Activated naive CD4-positive, alpha-beta T cell treated with Interleukin-2 at 50 U/mL for 16 hours (primary cell): ENCODE data around the gene SLC43A1.
"Not testable (repeated sequence)": the region's sequence is repeated elsewhere in the genome, so short reads cannot be mapped to it uniquely, and the experiment has no call there.

Experiments used
- DNase-seq: peaks from one replicate; pipeline ENCODE4 v3.0.0-alpha.2; 2020

The SLC43A1 gene

DNA sequence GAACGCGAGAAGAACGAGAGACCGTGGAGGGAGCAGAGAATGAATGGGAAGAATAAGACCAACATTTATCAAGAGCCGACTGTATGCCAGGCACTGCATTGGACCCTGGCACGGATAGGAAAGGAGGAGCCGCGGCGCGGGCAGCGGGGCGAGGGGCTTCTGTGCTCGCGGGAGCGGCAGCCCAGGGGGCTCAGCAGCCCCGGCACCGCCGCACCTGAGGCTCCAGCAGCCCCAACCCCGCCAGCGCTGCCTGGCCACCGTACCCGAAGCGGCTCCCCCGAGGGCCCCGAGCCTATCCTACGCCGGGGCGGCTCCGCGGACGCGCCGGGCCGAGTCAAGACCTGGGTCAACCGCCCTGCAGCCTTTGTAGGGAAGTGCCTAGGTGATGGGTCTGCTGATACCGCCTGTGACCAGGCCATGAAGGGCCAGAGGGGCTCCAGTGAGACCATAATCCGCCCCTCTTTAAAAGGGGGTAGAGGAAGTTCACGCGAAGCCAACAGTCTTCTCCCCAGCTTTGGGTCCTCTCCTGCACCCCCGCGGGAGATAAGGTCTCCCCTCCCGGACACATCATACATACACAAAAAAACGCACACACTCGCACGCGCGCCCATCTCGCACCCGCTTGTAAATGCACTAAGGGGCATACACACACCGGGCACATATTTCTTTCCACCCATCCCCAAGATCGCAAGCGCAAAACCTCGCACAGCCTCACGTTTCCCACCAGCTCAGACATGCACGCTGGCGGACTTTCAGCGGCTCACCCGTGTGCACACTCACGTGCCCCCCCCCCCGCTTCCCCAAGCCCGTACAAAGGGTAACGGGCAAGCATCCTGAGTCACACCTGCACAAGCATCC lies 56.1 kb downstream of the SLC43A1 start:
- DNase-seq, result peak; percentile 26

DNA sequence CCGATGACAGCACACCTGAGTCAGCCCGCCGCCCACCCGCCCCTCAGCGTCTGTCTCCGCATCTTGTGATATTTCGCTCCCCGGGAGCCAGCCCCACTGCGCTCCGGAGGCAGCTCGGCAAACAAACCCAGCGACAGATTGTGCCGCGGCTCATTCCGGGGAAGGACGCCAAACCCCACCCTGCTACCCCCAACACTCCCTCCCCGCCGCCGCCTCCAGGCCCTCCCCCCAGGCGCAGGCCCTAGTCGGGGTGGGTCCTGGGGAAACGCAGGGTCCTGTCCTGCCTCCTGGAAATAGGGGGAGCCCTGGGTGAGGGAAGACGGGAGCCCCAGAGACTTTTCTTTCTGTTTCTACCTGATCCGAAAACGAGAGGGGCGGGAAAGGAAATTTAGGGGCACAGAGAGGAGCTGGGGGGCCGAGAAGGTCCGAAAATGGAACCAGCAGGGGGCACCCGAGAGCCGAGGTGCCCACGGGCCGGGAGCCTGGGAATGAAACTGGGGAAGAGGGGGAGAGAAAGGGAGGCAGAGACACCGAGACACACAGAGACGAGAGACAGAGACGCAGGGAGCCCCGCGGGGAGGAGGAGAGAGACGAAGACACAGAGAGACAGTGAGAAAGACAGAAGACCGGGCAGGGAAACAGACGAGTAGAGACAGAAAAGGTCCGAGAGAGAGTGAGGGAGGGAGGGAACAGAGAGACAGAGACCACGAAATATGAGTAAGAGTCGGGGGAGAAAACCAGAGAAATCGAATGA lies 56.9 kb downstream of the SLC43A1 start:
- peak; percentile 67 for DNase-seq

DNA sequence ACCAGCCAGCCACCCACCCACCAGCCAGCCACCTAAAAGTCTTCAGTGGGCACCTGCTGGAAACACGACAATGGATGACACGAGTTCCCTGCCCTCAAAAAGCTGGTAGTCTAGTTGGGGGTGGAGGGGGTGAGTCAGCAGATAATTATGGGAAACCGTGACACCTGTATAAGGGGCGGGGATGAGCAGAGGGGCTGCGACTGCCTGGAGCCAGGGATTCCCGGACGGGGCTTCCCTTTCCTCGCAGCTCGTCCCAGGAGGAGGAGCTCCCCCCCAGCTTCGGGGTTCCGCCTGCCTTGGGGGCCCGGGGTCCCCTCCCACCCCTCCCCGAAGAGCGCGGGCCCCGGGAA lies 57.5 kb downstream of the SLC43A1 start:
- no peak for DNase-seq

DNA sequence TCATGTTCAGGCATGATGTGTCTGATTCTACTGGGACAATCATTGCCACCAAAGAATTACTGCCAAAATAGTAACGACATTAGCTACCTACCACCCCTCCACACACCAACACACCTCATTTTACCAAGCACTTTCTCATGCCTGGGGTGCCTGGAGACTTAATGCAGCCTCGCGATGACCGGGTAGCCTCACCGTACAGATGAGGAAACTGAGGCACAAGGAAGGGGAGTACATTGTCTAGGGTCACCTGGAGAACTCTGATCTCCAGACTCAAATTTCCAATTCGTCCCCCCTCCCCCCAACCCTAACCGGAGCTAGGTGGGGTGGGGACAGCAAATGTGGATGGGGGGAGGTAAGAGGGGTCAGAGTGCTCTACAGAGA lies 57.9 kb downstream of the SLC43A1 start:
- no peak for DNase-seq

DNA sequence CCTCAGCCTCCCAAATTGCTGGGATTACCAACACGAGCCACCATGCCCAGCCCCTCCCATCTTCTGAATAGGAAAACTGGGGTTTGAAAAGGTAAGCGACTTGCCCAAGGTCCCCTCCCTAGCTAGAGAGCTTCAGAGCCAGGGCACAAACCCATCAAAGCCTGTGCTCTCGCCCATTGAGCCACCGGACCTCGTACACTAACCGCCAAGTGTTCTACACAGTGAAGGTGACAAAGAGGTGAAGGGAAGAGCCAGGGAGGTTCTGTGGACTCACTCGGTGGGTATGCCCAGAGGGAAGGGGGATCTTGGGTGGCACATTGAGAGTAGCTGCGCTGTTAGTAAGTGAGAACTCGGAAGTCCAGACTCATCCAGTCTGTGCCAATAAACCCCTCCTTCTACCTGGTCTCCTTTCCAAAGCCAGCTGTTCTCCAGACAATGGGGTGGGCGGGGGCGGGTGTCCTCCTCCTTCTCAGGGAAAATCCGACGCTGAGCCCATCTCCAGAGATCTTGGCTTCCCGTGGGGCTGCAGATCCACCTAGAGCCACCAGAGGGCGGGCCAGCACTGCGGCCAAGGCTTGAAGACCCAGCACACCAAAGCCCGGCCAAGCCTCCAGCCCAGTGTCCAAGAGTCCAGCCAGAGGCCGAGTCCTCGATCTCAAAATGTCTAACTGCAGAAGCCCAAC lies 58.4 kb downstream of the SLC43A1 start:
- peak; percentile 80 for DNase-seq

DNA sequence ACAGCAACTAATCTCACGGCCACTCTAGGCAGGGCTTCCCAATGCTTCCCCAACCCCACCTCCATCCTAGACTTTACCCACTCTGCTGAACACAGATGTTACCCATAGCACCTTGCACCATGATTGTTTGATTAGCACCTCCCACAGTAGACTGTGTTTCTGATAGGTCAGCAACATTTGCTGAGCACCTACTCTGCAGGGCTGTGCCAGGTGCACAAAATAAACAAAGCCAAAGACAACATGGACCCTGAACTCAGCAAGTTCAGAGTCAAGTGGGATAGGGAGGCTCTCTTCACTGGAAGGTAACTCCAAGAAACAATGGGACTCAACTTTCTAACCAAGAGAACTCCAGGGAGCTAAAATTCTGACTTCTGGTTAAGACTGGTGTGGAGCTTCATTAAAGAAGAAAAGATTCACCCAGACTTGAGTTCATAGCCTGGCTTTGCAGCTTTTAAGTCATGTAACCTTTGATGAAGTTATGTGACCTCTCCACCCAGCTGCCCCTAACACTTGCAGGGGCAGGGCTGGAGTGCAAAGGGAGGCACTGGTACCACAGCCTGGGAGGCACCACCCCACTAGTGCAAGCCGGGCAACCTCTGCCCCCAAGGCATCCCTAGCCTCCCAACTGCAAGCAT lies 61.8 kb downstream of the SLC43A1 start:
- no peak for DNase-seq

DNA sequence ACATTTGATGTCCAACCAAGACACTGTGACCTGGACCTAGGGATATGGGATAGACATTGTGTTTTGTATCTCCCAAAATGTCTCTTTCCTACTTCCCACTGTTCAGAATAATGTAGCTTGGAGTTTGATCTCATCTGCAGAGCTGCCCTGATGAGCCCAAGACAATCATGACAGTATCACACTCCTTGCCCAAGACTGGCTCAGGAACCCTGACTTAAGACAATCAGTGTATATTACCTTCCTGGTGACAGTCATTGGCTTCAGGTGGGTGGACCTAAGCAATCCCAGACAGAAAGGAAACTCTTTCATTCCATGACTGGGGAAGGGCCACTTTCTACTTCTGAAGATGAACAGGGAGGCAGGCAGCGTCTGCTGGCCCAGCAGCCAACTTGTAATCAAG lies 69.4 kb downstream of the SLC43A1 start:
- no peak for DNase-seq

DNA sequence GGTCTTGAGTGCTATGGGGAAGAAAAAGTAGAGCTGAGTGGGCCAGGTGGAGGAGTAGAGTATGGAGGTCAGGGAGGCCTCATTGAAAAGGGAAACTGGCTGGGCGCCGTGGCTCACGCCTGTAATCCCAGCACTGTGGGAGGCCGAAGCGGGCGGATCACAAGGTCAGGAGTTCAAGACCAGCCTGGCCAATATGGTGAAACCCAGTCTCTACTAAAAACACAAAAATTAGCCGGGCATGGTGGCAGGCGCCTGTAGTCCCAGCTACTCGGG lies 70.4 kb downstream of the SLC43A1 start:
- not testable (repeated sequence) for DNase-seq

DNA sequence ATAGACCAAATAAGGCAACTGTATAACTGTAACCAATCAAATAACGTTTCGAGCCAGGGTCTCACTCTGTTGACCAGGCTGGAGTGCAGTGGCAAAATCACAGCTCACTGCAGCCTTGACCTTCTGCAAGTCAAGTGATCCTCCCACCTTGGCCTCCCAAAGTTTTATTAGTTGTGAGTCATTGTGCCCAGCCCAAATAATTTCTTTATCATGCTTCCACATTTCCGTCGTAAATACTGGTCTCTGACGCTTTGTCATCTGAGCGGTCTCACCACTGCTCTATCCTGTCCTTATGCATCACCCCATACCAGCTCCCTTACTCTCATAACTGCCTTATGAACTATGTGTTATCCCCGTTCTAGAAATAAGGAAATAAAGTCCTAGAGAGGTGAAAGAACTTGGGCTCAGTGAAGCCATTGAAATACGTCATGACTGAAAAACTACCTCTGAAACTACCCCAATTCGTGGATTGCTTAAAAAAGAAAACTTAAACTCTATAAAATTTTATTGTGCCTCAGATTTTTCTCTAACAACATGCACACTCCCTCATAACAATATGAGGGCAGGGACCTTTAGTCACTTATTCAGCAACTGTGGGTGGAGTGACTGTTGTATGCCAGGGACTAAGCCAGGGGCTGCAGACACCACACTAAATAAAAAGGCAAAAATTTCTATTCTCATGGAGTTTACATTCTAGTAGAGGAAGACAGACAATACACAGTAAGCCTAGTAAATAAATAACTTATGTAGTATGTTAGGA lies 71.0 kb downstream of the SLC43A1 start:
- no peak for DNase-seq

DNA sequence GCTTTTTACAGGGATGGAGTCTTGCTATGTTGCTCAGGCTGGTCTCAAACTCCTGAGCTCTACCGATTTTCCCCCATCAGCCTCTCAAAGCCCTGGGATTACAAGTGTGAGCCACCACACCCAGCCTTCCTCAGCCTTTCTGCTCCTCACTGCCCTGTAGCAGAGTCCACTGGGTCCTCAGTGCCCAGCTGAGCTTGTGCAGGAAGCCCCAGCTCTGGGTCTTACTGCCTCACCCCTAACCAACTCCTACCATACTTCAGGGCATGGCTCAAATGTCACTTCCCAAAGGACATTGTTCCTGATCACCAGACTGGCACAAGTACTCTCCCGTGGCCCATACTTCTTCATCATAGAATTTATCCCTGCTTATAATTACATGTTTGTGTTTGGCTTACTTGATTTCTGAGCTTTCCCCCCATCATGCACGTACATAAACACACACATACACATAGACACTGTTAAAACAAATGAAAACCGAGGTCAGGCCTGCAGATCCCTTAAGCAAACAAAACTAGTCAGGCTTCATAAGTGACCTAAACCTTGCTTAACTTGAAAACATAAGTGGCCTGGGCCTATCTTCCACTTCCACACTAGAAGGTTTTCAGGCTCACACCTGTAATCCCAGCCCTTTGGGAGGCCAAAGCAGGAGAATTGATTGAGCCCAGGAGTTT lies 74.6 kb downstream of the SLC43A1 start:
- no peak for DNase-seq

DNA sequence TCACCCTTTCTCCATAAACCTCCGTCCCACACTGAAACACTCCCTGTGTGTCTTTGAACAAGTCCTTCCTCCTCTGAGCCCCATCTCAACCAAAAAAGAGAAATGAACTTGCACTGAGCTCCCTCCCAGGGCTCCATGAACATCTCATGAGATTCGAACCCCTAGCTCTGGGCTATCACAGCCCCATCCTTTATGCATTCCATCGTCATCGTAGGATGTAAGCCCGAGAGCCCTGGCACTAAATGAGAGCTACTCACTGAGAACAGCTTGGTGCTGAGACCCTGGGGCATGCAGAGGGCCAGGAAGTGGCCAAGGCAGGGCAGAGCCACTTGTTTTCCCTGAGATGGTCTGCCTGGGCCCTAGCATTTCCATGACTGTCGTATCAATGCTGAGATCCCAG lies 75.7 kb downstream of the SLC43A1 start:
- DNase-seq, result no peak

DNA sequence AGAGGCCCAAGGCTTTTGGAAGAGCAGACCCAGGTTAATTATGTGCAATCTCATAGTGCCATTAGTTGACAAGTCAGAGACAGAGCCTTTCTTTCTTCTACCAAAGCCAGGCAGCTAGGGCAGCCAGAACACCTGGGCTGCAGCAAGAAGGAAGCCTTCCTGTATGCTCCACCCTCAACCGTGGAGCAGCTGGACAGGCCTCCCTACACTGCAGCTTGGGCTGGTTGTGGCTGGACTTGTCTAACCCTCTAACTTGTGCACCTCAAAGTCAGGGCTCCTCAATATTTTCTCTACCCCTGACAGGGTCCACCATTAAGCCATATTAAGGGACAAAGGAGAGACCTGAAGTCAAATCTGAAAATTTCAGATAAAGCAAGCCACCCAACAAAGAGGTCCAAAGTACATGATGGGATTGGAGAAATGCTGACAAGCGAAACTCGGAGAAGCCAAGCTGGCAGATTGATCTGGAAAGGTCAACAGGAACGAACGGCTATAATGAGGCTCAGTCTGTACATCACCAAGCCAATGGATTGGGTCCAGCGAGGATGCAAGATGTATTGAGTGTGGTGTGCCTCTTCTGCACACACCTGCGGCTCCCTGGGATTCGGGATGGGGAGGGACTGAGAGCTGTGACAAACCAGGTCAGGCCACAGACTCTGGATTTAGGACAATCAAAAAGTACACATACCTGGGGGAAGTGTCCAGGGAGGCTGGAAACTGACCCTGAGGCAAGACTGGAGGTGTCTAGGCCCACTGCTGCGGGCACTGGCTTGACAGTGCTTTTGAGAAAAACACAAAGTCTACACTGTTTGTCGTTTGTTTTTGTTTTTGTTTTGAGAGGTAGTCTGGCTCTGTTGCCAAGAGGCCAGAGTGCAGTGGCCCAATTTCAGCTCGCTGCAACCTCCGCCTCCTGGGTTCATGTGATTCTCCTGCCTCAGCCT lies 76.9 kb downstream of the SLC43A1 start:
- DNase-seq, result no peak

DNA sequence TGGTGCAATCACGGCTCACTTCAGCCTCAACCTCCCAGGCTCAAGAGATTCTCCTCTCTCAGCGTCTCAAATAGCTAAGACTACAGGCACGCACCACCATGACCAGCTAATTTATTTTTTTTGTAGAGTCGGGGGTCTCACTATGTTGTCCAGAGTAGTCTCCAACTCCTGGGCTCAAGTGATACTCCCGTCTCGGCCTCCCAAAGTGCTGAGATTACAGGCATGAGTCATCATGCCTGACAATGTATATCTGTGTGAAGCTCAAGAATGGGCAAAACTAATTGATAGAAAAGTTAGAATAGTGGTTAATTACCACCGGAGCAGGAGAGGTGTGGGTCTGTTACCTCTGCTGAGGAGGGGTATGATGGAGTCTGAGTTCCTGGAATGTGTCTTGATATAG lies 79.5 kb downstream of the SLC43A1 start:
- no peak for DNase-seq

DNA sequence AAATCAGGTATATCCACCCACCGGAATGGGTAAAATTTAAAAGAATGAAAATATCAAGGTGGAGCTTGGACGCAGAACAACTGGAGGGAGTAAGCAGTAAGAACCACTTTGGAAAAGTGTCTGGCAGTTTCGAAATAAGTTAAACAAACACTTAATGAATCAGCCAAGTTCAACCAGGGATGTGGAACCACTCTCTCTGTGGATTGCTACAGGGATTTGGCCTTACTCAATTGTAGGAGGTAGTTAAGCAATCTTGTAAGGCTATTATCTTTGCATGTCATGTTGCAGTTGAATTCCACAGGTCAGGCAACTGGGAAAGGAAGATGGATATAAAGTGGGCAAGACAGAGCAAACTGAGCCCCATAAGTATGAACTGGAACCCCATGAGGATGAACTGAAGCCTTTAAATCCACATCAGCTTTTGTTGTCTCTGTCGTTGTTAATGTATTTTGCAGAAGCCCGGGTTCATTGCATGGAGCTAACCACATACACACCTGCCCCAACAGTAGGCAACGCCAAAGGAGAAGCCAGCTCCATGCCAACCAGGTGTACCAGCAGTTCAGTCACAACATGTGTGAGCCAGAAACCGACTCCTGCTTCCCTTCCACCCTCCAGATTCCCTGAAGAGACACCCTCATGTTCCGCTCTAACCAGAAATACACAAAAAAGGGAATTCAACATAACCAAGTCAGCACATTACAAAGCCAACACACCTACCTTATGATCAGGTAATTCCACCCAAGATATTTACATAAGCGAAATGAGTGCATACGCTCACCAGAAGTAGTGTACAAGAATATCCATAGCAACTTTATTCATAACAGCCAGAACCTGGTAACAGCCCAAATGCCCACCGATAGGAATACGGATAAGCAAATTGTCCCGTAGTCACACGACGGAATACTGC lies 80.6 kb downstream of the SLC43A1 start:
- DNase-seq, result no peak
